NK-92 treated with Interleukin-12 subunit alpha and Interleukin-12 subunit beta, amount 100 ng/mL, for 24 hours (cell line): ENCODE results near the gene CDCA4.
"Not testable (repeated sequence)": the region's sequence is repeated elsewhere in the genome, so short reads cannot be mapped to it uniquely, and the experiment has no call there.

Experiments
- DNase-seq: peaks from one replicate; lab custom pipeline; 2025; lab: John Stamatoyannopoulos, UW

The CDCA4 gene

GRCh38 chr14:105020815-105021655 is at the start of gene CDCA4:
TSS of gene CDCA4 (minus strand) at chr14:105021083. CDS start at chr14:105011929, 9,154 bp downstream.
- peak; percentile 97 for DNase-seq

GRCh38 chr14:105069871-105070759 is 49.2 kb upstream of the CDCA4 start:
- DNase-seq: no peak

- no peak for DNase-seq
Observed at GRCh38 chr14:105069522-105069870, 48.6 kb upstream of the CDCA4 start.

- no peak for DNase-seq
Observed at GRCh38 chr14:105068818-105069217, 47.9 kb upstream of the CDCA4 start.

- no peak for DNase-seq
Observed at GRCh38 chr14:105067969-105068301, 47.1 kb upstream of the CDCA4 start.

- peak; percentile 34 for DNase-seq
Observed at GRCh38 chr14:105067140-105067968, 46.5 kb upstream of the CDCA4 start.

GRCh38 chr14:105066240-105067071 is 45.6 kb upstream of the CDCA4 start:
- DNase-seq: no peak

- DNase-seq: peak; percentile 83
Observed at GRCh38 chr14:105065280-105066228, 44.7 kb upstream of the CDCA4 start, which contains the start of gene GPR132. TSS of gene GPR132 (minus strand) at chr14:105065430. CDS start at chr14:105055420, 10,010 bp downstream.

- DNase-seq: no peak
Observed at GRCh38 chr14:105064721-105065143, 43.8 kb upstream of the CDCA4 start.

- DNase-seq: no peak
Observed at GRCh38 chr14:105064001-105064400, 43.1 kb upstream of the CDCA4 start.

GRCh38 chr14:105063506-105063905 is 42.6 kb upstream of the CDCA4 start:
- not testable (repeated sequence) for DNase-seq

- no peak for DNase-seq
Observed at GRCh38 chr14:105063056-105063455, 42.2 kb upstream of the CDCA4 start.

- DNase-seq: no peak
Observed at GRCh38 chr14:105062048-105062433, 41.2 kb upstream of the CDCA4 start.

GRCh38 chr14:105061428-105062047 is 40.7 kb upstream of the CDCA4 start:
- DNase-seq: no peak

GRCh38 chr14:105060751-105061427 is 40.0 kb upstream of the CDCA4 start:
- no peak for DNase-seq

GRCh38 chr14:105059925-105060565 is 39.2 kb upstream of the CDCA4 start:
- no peak for DNase-seq

GRCh38 chr14:105059035-105059924 is 38.4 kb upstream of the CDCA4 start:
- DNase-seq: no peak
